HG02981 (cell line): ENCODE results near the gene CDC42EP5.
"Not testable (repeated sequence)": the region's sequence is repeated elsewhere in the genome, so short reads cannot be mapped to it uniquely, and the experiment has no call there.

Experiments
- ATAC-seq: cut with Tn5 transposase; IDR thresholded peaks from one replicate; pipeline ENCODE4 v1.9.1; 2021; ENCODE audit warnings: mild to moderate bottlenecking, moderate library complexity; ENCODE audit not compliant: unreplicated experiment

Gene CDC42EP5

DNA sequence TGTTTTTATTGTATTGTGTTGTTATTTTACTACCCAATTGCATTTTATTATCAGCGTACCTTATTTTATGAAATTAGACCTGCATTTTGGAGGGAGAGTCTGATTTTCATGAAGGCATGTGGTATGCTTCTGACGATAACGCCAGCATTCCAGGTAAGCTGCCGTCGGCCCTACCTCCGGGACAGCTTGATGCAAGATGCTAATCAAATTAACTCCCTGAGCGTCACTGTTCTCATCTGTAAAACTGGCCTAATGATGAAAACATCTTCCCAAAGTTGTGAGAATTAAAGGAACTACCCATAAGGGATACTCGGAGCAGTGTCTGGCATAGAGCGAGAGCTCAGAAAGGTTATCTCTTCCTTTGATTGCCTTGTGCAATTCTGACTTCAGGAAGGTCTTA is 16.7 kb upstream of the CDC42EP5 start:
- no peak for ATAC-seq

GRCh38 chr19:54489341-54489740 is 16.2 kb upstream of the CDC42EP5 start:
- ATAC-seq, result no peak

GRCh38 chr19:54485851-54486250 is 12.8 kb upstream of the CDC42EP5 start:
- no peak for ATAC-seq

- no peak for ATAC-seq
Measured at GRCh38 chr19:54484451-54484850, 11.4 kb upstream of the CDC42EP5 start.

GRCh38 chr19:54482889-54483288 is 9.8 kb upstream of the CDC42EP5 start:
- no peak for ATAC-seq

DNA sequence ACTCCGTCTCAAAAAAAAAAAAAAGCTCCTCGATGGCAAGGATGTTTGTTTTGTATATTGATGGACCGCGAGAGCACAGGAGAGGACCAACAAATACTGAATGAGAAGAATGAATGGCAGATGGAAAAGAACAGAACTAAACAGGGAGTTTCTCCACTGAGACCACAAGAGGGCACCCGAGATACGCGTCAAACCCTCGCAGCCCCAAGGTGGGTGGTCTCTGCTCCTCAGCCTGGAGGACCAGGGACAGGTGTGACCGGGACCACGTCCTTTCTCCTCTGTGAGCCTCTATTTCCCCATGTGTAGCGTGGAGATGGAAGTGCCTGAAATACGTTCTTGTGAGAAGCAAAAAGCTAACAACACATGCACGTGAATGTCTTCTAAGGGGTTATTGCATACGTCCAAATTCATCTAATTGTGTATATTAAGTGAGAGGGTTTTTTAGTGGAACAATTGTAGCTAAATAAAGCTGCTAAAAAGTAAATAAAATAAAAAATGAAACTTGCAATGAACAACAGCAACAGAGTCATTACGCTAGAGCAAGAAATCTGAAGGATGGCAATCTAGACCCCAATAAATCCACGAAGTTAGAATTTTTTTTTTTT is 8.3 kb upstream of the CDC42EP5 start:
- no peak for ATAC-seq

DNA sequence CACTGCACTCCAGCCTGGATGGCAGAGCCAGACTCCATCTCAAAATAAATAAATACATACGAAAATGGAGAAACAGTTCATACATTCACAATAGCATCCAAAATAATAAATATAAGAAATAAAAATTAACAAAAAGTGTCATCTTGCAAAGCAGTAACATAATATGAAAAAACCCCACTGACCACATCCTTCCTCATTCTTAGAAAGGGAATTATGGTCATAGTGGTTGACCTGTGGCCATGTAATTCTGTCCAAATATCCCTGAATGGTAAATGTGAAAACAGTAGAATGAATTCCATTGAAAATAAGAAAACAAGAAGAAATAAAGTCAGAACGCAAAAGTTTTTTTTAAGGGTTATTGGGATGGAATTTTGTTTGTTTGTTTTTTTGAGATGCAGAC is 7.0 kb upstream of the CDC42EP5 start:
- ATAC-seq, result no peak

DNA sequence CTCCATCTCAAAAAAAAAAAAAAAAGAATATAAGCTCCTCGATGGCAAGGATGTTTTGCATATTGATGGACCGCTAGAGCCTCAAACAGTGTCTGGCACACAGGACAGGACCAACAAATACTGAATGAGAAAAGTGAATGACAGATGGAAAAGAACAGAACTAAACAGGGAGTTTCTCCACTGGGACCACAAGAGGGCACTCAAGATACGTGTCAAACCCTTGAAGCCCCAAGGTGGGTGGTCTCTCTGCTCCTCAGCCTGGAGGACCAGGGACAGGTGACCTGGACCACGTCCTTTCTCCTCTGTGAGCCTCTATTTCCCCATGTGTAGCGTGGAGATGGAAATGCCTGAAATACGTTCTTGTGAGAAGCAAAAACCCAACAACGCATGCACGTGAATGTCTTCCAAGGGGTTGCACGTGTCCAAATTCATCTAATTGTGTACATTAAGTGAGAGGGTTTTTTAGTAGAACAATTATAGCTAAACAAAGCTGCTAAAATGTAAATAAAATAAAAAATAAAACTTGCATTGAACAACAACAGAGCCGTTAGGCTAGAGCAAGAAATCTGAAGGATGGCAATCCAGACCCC is 5.7 kb upstream of the CDC42EP5 start:
- ATAC-seq, result no peak

DNA sequence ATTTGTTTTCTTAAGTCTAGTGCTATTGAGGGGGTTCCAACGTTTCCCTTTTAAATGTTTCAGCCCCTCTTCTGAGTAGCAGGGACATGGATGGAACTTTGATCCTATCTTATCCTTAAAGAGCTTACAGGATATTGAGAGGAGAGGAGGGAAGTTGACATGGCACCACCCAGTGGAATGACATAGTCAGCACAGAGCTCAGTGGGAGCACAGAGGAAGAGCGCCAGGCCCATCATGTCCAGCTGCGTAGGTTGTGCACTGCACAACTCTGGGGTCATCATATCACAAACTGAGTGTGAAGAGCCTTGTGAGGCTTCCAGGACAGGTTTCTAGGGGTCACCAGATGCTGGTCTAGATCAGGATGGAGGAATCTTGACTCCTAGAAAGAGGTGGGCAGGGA is 4.6 kb upstream of the CDC42EP5 start:
- no peak for ATAC-seq

GRCh38 chr19:54475706-54476105 is 2.6 kb upstream of the CDC42EP5 start:
- no peak for ATAC-seq

DNA sequence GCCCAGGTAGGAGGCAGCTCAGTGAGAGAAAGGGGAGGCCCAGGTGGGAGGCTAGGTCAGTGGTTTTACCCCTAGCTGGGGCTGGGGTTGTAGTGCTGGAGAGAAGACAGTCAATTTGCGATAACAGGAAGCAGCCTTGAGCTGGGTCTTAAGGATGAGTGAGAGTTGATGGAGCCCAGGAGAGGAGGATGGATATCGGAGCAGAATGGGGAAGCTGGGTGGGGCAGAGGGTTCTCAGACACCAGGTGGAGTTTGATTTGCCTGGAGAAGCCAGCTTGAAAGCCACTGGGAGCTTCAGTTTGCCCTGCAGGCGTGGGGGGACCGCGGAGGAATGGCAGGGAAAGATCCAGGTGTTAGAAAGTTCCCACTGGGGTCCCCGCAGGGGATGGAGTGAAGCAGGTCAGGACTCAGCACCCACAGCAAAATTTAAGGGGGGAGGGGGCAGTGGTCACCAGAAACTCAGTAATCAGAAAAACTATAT is 836 bp upstream of the CDC42EP5 start:
- ATAC-seq, result no peak

DNA sequence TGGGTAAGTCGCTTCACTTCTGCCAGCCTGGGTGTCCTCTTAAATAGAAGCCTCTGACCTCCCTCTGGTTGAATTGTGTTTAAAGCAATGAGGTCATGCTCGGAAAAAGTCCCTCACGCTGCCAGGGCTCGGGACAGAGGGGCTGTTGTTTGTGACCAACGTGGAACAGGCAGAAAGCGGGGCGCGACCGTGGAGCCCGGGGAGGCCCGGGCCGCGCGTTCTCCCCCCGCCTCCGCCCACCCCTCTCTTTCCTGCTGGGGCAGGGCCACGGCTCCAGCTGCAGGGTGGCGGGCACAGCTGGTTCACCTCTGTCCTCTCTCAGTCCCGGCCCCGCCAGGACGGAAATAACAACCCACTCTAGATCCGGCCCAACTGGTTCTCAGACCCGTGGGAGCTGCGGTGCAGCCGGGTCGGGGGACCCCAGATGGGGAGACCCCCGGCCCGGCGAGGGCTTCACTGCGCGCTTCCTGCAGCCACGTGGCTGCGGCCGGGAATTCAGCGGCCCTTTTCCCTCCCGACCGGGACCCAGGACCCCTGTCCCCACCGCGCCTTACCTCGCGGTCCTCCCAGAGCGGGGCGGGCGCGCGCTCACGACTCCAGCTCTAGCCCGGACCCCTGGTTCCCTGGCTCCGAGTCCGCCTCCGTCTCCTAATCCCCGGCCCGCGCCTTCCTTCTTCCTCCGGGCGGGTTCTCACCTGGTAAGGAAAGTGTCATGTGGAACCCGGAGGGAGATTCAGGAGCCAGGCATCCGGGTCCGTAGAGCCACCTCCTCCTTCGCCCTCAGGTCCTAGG is 1.9 kb downstream of the CDC42EP5 start:
- no peak for ATAC-seq

- ATAC-seq, result no peak
Measured at GRCh38 chr19:54470276-54470887, 2.7 kb downstream of the CDC42EP5 start.

- no peak for ATAC-seq
Measured at GRCh38 chr19:54469496-54469934, 3.6 kb downstream of the CDC42EP5 start.

GRCh38 chr19:54466110-54466480 is 7.0 kb downstream of the CDC42EP5 start:
- ATAC-seq, result not testable (repeated sequence)

DNA sequence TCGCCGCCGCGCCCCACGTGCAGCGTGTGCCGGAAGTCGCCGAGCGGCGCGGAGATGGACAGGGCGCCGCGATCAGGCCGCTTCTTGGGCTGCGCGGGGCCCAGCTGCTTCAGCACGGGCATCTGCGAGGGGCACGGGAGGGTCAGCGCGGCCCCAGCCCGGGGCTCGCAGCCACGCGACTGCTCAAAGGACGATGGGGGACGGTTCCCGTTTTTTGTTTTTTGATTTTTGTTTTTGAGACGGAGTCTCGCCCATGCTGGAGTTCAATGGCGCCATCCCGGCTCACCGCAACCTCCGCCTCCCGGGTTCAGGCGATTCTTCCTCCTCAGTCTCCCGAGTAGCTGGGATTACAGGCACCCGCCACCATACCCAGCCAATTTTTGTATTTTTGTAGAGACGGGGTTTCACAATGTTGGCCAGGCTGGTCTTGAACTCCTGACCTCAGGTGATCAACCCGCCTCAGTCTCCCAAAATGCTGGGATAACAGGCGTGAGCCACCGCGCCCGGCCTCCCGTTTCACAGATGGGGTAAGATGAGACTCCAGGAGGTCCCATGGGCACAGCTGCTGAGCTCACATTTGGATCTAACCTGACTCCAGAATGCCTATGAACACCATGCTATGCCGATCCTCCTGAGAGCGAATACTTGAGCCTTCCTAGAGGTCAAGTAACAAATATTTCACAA is 7.5 kb downstream of the CDC42EP5 start:
- no peak for ATAC-seq

- ATAC-seq, result peak; percentile 46
Measured at GRCh38 chr19:54464630-54465425, 8.3 kb downstream of the CDC42EP5 start.

DNA sequence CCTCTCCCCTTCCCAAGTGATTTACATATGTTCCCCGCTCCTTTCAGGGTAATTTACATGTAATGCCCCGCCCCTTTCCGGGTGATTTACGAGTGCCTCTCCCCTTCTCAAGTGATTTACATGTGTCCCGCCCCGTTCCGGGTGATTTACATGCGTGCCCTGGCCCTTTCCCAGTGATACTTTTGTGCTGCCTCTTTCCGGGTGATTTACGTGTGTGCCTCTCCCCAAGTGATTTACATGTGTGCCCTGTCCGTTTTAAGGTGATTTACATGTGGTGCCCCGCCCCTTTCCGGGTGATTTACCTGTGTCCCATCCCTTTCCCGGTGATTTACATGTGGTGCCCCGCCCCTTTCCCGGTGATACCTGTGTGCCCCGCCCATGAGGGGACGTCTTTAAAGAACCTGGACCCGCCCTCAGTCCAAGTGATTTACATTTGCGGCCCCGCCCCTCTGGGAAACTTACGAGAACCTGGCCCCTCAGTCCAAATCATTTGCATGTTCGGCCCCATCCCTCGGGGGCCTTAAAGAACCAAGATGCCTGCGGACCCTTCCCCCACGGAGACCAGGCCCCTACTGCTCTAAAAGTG is 9.0 kb downstream of the CDC42EP5 start:
- ATAC-seq, result peak; percentile 38

DNA sequence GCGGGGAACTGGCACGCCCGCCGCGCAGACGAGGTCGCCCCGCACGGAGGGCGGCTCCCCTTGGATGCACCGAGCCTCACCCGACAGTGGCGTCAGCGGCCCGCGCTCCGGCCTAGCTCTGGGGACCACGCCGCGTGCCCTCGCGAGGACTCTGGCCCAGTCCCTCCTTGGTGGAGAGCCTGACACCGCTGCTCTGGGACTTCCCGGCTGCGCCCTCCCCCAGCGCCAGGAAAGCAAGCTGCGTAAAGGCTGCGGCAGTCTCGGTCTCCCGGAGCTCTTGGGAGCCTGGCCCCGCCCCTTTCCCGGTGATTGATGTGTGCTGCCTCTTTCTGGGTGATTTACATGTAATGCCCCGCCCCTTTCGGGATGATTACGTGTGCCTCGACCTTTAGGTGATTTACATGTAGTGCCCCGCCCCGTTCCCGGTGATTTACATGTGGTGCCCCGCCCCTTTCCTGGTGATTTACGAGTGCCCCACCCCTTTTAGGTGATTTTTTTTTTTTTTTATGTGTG is 9.5 kb downstream of the CDC42EP5 start, which contains the start of gene LENG9:
TSS of gene LENG9 (minus strand) at position 248 of the 513 bp plus-strand sequence. CDS start 252 bp downstream, outside the sequence.
- peak; percentile 53 for ATAC-seq
